SJCRH30 (cell line): ENCODE data around the gene ZNHIT6. TPM values are rescaled to one million over a fixed set of nuclear protein-coding genes. Genes with fewer than 3 reads are reported as not detected.

Source experiments
- DNase-seq, 2 experiments: peaks; one replicate each; pipeline ENCODE4 v3.0.0-alpha.2; 2015 to 2020
- H3K27ac ChIP-seq: fragments of 250-450 bp; sonication (Bioruptor Pico); 2 replicates; pipeline ENCODE4 v1.5.1; 2020; ENCODE audit warnings: mild to moderate bottlenecking, moderate library complexity
- H3K27me3 ChIP-seq: fragments of 250-450 bp; sonication (Bioruptor Pico); 2 replicates; pipeline ENCODE4 v1.5.1; 2020; ENCODE audit warnings: mild to moderate bottlenecking, moderate library complexity
- H3K36me3 ChIP-seq: fragments of 250-450 bp; sonication (Bioruptor Pico); 2 replicates; pipeline ENCODE4 v1.5.1; 2020; ENCODE audit warnings: mild to moderate bottlenecking, moderate library complexity
- H3K4me1 ChIP-seq: fragments of 250-450 bp; sonication (Bioruptor Pico); 2 replicates; pipeline ENCODE4 v1.5.1; 2020; ENCODE audit warnings: mild to moderate bottlenecking, moderate library complexity
- H3K4me3 ChIP-seq: fragments of 250-450 bp; sonication (Bioruptor Pico); 2 replicates; pipeline ENCODE4 v1.5.1; 2020; ENCODE audit warnings: mild to moderate bottlenecking, moderate library complexity
- H3K9me3 ChIP-seq: fragments of 250-450 bp; sonication (Bioruptor Pico); replicated peaks from 2 replicates; pipeline ENCODE4 v1.5.1; 2020; ENCODE audit warnings: mild to moderate bottlenecking, moderate library complexity
- total RNA-seq: library from RNA; depleted of rRNA; stranded (reverse); fragments of >200 nt; shearing (Covaris generic); gene quantifications from 2 replicates; pipeline ENCODE4 v1.2.3, GENCODE V29; 2014

ZNHIT6 gene
- total RNA-seq, 1 experiment from 2014 or later, result 27.8 TPM

DNA sequence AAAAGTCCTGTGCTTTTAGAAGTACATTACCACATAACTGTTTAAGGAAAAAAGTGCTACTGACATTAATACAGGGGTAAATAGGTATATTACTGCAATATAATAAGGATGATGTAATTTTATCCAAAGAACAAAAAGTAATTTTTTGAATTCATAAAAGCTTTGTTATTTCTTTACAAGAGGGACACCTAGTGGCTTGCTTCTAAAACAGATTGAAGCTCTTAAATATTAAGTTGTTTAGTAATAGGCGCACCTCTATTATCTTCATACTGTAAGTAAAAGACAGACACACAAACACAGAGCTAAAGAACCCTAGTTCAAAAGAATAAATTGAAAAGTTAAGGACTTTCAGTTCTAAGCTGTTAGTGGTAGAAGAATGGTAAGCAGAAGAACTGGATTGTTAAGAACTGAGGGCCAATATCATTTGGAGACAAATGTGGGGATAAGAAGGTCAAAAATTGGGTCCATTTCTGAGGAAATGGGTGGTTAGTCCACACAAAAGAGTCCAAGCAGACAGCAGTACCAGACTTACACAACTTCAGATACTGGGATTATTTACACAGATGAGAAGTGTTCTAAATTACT lies 15.4 kb downstream of the ZNHIT6 start:
- H3K9me3 ChIP-seq, result no peaks in the 10 kb centered on the region
- H3K36me3 ChIP-seq, result peaks cover 14% of the 10 kb centered on the region
- no peaks in the 10 kb centered on the region for H3K4me1 ChIP-seq
- H3K27ac ChIP-seq, result no peak overlapping the region
- H3K27me3 ChIP-seq, result no peaks in the 10 kb centered on the region
- DNase-seq, result peak in 1 of 2 experiments; percentile 35
- H3K4me3 ChIP-seq, result no peak overlapping the region

DNA sequence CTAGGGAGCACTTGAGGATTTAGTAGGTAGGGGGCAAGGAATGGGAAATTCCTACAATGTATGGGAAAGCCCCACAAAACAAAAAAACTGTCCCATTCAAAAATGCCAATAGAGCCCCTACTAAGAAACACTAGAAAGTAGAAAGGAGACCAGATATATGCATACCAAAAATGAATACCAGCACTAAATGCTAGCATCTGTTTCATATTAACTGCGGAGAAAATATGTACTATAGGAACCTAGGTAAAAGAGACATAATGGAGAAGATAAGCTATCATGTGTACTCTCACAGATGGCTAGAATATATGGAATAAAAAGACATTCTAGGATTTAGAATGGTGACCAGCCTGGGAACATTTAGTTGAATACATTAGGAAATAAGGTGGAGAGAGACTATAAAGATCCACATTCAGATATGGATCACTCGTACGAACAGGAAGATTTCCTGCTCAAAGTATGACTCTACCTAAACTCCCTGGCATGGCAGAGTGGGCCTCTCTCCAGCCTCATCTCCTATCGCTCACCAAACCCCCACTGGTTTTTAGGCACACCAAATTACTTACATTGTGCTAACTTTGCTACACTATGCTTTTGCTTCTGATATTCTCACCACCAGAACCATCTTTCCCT lies 18.3 kb downstream of the ZNHIT6 start:
- Histone ChIP-seq H3K27ac (no peak overlapping the region), H3K4me1 (no peaks in the 10 kb centered on the region), H3K9me3 (no peaks in the 10 kb centered on the region), H3K36me3 (peaks cover 22% of the 10 kb centered on the region), H3K4me3 (no peak overlapping the region), H3K27me3 (no peaks in the 10 kb centered on the region)
- no peak for DNase-seq

DNA sequence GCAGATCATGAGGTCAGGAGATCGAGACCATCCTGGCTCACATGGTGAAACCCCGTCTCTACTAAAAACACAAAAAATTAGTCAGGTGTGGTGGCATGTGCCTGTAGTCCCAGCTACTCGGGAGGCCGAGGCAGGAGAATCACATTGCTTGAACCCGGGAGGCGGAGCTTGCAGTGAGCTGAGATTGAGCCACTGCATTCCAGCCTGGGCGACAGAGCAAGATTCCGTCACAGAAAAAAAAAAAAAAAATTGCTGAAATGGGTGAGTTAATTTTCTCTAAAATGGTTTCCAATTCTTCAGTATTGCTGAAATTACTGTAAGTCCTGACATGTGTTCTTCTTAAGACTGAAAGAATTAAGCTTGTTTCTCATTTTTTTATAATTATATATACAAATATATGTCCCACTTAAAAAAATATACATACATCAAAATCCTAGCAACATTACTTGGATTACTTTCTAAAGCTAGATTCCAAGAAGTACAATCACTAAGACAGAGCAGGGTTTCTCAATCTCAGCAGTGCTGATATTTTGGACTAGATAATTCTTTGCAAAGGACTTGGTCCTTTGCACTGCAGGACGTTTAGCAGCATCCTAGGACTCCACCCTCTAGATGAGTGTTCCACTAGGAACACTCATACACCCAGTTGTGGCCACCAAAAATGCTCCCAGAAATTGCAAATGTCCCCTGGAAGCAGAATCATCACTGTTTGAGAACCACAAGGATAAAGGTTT lies 24.8 kb downstream of the ZNHIT6 start:
- Histone ChIP-seq H3K27me3 (no peaks in the 10 kb centered on the region), H3K36me3 (peaks cover 25% of the 10 kb centered on the region), H3K27ac (no peak overlapping the region), H3K9me3 (no peaks in the 10 kb centered on the region), H3K4me3 (no peak overlapping the region), H3K4me1 (no peaks in the 10 kb centered on the region)
- no peak for DNase-seq

DNA sequence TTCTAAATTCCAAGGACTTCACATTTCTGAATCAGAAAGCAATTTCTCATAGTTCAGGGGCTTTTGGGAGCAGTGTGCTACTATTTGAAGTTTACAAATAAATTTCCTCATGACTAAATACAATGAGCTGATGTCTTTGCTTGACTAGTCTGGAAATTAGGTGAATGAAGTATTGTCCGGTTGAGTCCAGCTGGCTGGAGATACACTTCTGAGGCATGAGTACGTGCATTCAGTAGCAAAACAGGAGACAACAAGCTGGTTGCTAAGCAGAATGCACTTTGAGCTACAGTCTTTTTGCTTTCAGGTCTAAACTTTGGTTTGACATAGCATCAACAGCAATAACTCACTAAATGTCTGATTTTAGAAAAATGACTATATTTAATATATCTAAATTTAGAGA lies 27.1 kb downstream of the ZNHIT6 start:
- DNase-seq, result no peak
- Histone ChIP-seq H3K4me1 (no peaks in the 10 kb centered on the region), H3K4me3 (no peak overlapping the region), H3K27ac (no peak overlapping the region), H3K9me3 (no peaks in the 10 kb centered on the region), H3K27me3 (no peaks in the 10 kb centered on the region), H3K36me3 (peaks cover 44% of the 10 kb centered on the region)

DNA sequence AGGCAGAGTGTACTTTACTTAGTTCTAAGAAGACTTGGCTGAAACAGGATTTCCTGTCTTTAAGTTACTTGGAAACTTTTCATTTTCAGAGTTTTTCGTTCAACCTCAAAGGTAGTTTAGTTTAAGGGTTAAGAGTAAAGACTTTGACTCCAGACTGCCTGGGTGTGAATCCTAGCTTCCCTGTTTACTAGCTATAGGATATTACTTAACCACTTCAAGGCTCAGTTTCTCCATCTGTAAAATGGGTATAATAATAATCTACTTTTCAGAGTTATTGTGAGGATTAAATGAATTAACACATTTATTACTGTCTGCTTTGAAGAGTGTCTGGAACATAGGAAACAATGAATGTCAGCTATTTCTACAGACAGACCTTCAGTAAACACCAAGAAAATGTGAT lies 30.0 kb downstream of the ZNHIT6 start:
- Histone ChIP-seq H3K27me3 (no peaks in the 10 kb centered on the region), H3K27ac (no peak overlapping the region), H3K4me3 (no peak overlapping the region), H3K9me3 (no peaks in the 10 kb centered on the region), H3K36me3 (peaks cover 40% of the 10 kb centered on the region), H3K4me1 (no peaks in the 10 kb centered on the region)
- DNase-seq, result no peak

DNA sequence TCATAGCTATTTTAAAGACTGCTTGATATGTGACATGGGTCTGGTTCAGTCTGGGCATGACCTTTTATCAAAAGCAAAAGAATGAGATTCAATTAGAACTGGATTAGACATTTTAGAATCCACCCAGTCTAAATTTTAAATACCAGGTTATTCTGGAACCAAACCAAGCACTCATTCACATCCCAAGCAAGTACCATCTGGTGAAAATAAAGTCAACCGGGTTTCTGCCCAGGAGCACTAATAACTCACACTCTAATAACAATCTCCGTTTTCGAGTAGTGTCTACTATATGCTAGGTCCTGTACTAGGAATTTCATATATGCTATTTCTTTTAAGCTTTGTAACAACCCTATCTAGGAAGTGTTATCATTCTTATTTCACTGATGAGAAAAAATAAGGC lies 30.6 kb downstream of the ZNHIT6 start:
- Histone ChIP-seq H3K9me3 (no peaks in the 10 kb centered on the region), H3K4me3 (no peak overlapping the region), H3K27me3 (no peaks in the 10 kb centered on the region), H3K4me1 (no peaks in the 10 kb centered on the region), H3K27ac (no peak overlapping the region), H3K36me3 (peaks cover 44% of the 10 kb centered on the region)
- no peak for DNase-seq

DNA sequence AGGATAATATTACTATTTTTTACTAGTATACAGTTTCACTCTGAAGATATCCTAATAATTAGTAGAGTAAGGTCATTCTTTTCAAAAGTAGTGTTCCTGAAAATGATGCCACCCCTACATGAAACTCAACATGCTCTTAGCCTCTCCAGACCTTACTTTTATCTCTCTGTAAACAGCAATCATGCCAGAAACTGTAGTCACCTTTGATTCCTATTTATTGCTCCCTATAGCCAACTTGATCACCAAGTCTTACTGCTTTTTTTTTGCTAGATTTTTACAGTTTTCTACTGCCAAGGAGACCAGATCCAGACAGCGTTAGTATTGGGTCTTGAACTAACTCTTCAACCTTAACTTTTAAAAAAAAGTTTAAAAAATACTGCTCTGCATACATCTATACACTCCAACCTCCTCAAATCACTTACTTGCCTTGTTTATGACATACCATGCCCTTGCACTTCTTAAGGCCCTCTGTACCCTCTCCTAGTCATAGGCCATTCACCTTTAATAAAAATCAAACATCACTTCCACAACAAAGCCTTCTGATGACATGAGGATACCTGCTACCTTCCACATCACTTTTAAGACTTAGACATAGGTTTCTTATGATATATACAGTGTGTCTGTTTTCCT lies 36.1 kb downstream of the ZNHIT6 start:
- no peak for DNase-seq
- Histone ChIP-seq H3K9me3 (no peaks in the 10 kb centered on the region), H3K27ac (no peak overlapping the region), H3K4me1 (no peaks in the 10 kb centered on the region), H3K27me3 (no peaks in the 10 kb centered on the region), H3K36me3 (peaks cover 45% of the 10 kb centered on the region), H3K4me3 (no peak overlapping the region)

DNA sequence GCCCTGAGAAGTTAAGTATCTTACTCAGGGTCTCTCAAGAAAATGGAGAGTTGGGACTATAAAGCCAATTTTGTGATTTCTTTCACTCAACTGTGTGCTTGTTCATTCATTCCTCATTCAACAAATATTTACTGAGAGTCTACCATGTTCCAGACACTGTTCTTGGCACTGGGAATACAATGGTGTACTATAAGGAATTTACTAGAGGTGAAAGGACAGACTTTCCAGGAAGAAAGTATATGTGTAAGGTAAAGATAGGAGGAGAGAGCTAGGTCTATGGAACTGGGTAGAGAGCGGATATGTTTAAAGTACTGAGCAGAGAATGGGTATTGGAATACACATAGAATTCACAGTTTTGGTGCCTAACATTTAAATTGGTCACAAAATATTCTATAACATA lies 42.3 kb downstream of the ZNHIT6 start:
- no peak overlapping the region for H3K27ac ChIP-seq
- no peak overlapping the region for H3K4me3 ChIP-seq
- no peak for DNase-seq
- no peaks in the 10 kb centered on the region for H3K27me3 ChIP-seq
- H3K9me3 ChIP-seq, result no peaks in the 10 kb centered on the region
- H3K4me1 ChIP-seq, result peaks cover 10% of the 10 kb centered on the region
- peaks cover 27% of the 10 kb centered on the region for H3K36me3 ChIP-seq

DNA sequence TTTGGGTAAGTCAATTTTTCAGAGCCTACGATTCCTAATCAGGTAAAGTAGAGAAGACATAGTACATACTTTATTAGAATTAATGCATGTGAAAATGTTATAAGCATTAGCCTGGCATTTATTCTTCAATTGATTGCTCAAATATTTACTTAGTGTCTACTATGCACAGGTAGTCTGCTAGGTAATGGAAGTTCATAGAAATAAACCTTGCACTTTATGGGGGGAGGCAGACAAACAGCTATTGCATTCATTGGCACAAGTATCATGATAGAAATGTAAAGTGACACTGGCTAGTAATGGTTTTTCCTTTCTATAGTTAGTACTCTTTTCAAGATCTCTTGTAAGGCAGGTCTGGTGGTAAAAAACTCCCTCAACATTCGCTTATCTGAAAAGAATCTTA lies 44.9 kb downstream of the ZNHIT6 start:
- no peak for DNase-seq
- Histone ChIP-seq H3K27ac (no peak overlapping the region), H3K9me3 (no peaks in the 10 kb centered on the region), H3K4me1 (peaks cover 10% of the 10 kb centered on the region), H3K27me3 (no peaks in the 10 kb centered on the region), H3K36me3 (peaks cover 13% of the 10 kb centered on the region), H3K4me3 (no peak overlapping the region)

DNA sequence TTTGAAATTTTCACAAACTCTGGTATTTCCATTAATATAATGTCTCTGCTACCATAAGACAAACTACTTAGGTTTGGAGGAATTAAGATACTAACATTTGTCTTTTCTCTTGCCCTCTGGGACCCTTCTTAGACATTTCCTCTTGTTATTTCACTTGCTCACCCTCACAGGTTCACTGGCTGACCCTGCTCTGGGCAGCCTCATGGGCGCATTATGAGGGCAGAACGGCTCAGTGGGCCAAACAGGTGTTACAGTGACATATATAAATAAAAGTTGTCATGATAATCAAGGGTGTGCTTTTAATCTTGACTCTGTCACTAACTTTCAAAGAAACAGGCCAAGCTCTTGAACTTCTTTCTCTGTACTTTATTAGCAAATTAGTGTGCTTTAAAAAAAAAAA lies 46.5 kb downstream of the ZNHIT6 start:
- no peaks in the 10 kb centered on the region for H3K27me3 ChIP-seq
- no peaks in the 10 kb centered on the region for H3K9me3 ChIP-seq
- peaks cover 10% of the 10 kb centered on the region for H3K4me1 ChIP-seq
- peak; percentile 8 to 13 for DNase-seq
- H3K4me3 ChIP-seq, result no peak overlapping the region
- no peak overlapping the region for H3K27ac ChIP-seq
- H3K36me3 ChIP-seq, result peaks cover 9% of the 10 kb centered on the region

DNA sequence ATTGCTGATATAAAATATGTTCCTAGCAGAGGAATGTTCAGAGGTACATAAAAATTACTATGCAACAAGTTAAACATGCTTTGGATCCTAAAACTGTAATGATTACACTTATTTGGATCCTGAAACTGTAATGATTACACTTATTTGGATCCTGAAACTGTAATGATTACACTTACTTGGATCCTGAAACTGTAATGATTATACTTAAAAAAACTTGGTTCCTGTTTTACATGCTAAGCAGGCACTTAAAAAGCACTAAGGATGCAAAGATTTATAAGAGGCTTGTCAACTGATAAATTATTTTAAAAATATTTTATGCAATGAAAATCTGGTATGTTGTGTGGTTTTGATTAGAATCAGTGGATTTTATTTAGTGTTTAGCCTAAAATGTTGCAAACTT lies 47.7 kb downstream of the ZNHIT6 start:
- H3K9me3 ChIP-seq, result no peaks in the 10 kb centered on the region
- H3K27ac ChIP-seq, result no peak overlapping the region
- H3K36me3 ChIP-seq, result peaks cover 9% of the 10 kb centered on the region
- H3K4me3 ChIP-seq, result no peak overlapping the region
- peaks cover 10% of the 10 kb centered on the region for H3K4me1 ChIP-seq
- H3K27me3 ChIP-seq, result no peaks in the 10 kb centered on the region
- DNase-seq, result no peak

DNA sequence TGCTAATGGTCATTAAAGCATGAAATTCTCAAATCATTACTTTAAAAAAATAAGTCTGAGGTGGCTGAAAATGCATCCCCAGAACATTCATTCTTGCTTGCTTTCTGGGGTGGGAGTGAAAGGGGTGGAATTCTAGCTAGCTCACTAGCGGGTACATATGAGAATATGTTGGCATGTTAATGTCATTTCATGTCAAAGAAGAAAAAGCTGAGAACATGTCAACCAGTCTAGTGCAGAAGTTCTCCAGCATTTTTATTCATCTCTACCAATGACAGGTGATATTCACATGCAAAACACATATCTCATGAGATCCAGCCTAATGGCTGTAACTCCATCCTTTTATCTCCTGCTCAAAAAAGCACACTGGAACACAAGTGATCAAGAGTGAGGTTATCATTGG lies 49.1 kb downstream of the ZNHIT6 start:
- Histone ChIP-seq H3K36me3 (peaks cover 13% of the 10 kb centered on the region), H3K4me3 (no peak overlapping the region), H3K27ac (no peak overlapping the region), H3K9me3 (no peaks in the 10 kb centered on the region), H3K4me1 (peaks cover 13% of the 10 kb centered on the region), H3K27me3 (no peaks in the 10 kb centered on the region)
- no peak for DNase-seq

DNA sequence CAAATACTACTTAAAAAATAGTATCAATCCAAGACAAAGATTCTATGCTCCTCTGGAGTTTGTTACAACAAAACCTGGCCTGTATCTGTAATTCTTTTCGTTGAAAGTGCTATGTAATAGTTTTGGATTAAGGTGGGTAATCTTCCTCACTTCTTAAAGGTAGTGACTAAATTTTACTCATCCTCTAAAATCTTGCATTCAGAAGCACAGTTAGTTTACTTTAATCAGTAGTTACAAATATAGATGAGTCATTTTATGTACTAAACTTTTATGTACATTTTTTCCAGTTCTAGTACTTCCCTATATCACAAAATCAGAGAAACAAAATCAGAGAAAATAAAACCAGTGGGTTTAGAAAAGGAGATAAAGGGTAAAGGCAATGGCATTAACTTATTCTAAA lies 51.3 kb downstream of the ZNHIT6 start:
- no peaks in the 10 kb centered on the region for H3K27me3 ChIP-seq
- no peak for DNase-seq
- peaks cover 32% of the 10 kb centered on the region for H3K36me3 ChIP-seq
- H3K4me3 ChIP-seq, result no peak overlapping the region
- H3K9me3 ChIP-seq, result no peaks in the 10 kb centered on the region
- peaks cover 10% of the 10 kb centered on the region for H3K4me1 ChIP-seq
- H3K27ac ChIP-seq, result no peak overlapping the region

DNA sequence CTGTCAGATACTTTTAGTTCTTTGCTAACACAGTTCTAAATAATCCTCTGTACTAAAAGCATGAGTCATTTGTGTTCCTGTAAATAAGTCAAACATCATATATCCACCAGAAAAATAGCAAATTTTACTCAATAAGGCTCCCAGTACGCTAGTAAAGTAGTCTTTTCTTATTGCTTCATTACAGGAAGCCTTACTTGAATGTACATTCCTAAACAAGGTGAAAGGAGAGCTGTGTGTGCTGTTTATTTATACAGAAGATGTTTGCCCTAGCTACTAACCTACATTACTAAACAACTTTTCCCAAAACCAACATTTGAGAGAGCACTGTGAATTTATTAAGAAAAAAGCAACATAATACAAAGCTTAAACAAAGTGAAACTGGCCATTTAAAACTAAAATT lies 52.0 kb downstream of the ZNHIT6 start:
- H3K9me3 ChIP-seq, result no peaks in the 10 kb centered on the region
- peaks cover 36% of the 10 kb centered on the region for H3K36me3 ChIP-seq
- H3K27ac ChIP-seq, result no peak overlapping the region
- DNase-seq, result no peak
- H3K4me3 ChIP-seq, result no peak overlapping the region
- H3K4me1 ChIP-seq, result peaks cover 5% of the 10 kb centered on the region; the same call in 1 of the 2 replicates
- no peaks in the 10 kb centered on the region for H3K27me3 ChIP-seq

DNA sequence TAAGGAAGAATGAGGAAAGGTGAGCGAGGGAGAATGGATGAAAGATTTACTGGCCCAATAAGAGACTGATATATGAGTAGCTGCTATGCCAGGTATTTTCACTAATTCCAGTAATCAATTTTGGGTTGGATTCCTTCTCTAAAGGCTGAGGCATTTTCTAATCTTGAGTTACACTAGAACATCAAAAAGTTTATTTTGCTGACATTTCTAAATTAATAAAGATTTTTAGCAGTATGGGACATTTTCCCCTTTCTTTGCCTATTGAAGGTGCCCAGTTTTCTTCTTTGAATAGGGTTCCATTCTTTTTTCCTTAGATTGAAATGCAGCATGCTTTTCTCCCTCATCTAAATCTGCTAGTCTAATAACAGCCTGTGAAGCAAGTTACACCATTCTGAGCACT lies 52.9 kb downstream of the ZNHIT6 start:
- Histone ChIP-seq H3K4me3 (no peak overlapping the region), H3K9me3 (no peaks in the 10 kb centered on the region), H3K4me1 (peaks cover 5% of the 10 kb centered on the region; the same call in 1 of the 2 replicates), H3K27me3 (no peaks in the 10 kb centered on the region), H3K27ac (no peak overlapping the region), H3K36me3 (peaks cover 36% of the 10 kb centered on the region)
- DNase-seq, result no peak
